ENCODE results near the gene SIRPA. TPM values are rescaled to one million over a fixed set of nuclear protein-coding genes. Genes with fewer than 3 reads are reported as not detected.

The SIRPA gene
- total RNA-seq, 1 experiment from 2014 or later, result 8.9 TPM

DNA sequence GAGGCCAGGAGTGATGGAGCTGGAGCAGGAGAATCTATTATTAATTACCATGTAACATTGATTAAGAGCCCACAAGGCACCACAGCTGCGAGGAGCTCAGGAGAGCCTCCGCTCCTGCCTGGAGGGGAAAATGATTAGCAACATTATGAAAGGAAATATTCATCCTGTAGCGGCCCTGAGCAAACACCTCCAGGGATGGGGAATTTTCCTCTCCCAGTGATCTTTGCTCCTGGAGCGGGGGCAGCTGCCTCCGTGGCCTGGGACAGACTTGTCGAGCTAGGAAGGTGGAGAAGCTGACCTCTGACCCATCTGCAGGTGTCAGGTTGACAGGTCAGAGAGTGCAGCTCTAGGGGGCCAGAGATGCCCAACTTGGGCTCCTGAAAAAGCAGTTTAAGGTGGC lies 40.1 kb upstream of the SIRPA start (continued):
- TF ChIP-seq, protein P1, sequence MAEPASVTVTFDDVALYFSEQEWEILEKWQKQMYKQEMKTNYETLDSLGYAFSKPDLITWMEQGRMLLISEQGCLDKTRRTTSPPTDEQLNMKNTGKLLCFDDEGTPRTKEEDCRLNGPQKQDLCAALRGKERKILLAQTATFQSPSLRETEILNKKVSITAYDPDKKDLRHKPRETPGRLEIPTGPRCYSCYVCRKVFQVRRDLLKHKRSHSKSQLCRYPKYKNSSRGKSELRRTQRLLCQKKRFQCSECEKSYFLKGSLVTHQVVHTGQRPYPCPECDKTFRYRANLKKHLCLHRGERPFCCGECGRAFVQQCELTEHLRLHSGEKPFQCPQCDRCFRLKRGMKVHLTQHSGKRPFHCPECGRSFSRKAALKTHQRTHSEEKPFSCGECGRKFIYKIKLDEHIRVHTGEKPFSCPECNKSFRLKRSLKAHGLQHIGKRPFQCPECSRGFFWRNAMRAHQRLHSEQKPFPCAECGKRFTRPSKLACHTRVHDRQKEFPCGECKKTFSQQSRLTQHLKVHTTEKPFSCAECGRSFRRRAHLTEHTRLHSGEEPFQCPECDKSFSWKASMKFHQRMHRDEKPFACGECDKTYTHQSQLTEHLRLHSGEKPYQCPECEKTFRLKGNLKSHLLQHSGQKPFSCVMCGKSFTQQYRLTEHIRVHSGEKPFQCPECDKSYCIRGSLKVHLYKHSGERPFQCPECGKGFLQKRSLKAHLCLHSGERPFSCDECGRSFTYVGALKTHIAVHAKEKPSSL (CRISPR knock-in tag; conservative IDR thresholded peaks at IDR 0.05), result no peak
- TF ChIP-seq KAT7 (CRISPR knock-in tag; IDR thresholded peaks at IDR 0.05; ENCODE audit: borderline replicate concordance) (no peak), ZNF671 (CRISPR knock-in tag; IDR thresholded peaks at IDR 0.05) (no peak), SOX15 (CRISPR knock-in tag; IDR thresholded peaks at IDR 0.05) (no peak)
- TF ChIP-seq, protein P2, sequence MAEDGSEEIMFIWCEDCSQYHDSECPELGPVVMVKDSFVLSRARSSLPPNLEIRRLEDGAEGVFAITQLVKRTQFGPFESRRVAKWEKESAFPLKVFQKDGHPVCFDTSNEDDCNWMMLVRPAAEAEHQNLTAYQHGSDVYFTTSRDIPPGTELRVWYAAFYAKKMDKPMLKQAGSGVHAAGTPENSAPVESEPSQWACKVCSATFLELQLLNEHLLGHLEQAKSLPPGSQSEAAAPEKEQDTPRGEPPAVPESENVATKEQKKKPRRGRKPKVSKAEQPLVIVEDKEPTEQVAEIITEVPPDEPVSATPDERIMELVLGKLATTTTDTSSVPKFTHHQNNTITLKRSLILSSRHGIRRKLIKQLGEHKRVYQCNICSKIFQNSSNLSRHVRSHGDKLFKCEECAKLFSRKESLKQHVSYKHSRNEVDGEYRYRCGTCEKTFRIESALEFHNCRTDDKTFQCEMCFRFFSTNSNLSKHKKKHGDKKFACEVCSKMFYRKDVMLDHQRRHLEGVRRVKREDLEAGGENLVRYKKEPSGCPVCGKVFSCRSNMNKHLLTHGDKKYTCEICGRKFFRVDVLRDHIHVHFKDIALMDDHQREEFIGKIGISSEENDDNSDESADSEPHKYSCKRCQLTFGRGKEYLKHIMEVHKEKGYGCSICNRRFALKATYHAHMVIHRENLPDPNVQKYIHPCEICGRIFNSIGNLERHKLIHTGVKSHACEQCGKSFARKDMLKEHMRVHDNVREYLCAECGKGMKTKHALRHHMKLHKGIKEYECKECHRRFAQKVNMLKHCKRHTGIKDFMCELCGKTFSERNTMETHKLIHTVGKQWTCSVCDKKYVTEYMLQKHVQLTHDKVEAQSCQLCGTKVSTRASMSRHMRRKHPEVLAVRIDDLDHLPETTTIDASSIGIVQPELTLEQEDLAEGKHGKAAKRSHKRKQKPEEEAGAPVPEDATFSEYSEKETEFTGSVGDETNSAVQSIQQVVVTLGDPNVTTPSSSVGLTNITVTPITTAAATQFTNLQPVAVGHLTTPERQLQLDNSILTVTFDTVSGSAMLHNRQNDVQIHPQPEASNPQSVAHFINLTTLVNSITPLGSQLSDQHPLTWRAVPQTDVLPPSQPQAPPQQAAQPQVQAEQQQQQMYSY (CRISPR knock-in tag; IDR thresholded peaks at IDR 0.05), result no peak
- TF ChIP-seq, protein P3, sequence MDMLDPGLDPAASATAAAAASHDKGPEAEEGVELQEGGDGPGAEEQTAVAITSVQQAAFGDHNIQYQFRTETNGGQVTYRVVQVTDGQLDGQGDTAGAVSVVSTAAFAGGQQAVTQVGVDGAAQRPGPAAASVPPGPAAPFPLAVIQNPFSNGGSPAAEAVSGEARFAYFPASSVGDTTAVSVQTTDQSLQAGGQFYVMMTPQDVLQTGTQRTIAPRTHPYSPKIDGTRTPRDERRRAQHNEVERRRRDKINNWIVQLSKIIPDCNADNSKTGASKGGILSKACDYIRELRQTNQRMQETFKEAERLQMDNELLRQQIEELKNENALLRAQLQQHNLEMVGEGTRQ (CRISPR knock-in tag; IDR thresholded peaks at IDR 0.05), result no peak

DNA sequence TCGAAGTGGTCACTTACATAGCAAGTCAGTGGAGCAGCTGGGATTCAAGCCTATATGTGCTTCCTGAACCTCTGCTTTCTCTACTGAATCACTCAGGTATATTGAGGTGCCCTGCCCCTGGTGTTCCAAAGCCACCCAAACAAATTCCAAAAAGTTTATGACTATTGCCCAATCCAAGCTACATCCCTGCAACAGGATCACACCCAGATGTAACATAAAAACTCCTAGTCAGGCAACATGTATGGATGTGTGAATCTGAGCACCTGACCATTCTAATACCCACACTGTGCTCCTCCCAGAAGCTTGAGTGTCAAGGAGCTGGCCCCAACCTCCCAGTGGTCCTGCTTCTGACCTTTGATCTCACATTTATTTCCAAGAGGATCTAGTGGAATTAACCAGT lies 39.5 kb upstream of the SIRPA start:
- Mint-ChIP-seq H3K36me3 (no peaks in the 10 kb centered on the region), H3K4me1 (peaks cover 23% of the 10 kb centered on the region), H3K4me3 (no peak overlapping the region), H3K27ac (no peak overlapping the region), H3K27me3 (ENCODE audit: low read depth) (no peaks in the 10 kb centered on the region; the same call in 1 of the 2 replicates), H3K9me3 (peaks cover 5% of the 10 kb centered on the region; the same call in 1 of the 2 replicates)
- no peak for ATAC-seq
- TF ChIP-seq NFYB (CRISPR knock-in tag; conservative IDR thresholded peaks at IDR 0.05; ENCODE audit: low read depth), result no peak
- ChIA-PET CTCF (no interaction called here), POLR2A (no interaction called here)
- DNase-seq (ENCODE audit: low spot score), result no peak

DNA sequence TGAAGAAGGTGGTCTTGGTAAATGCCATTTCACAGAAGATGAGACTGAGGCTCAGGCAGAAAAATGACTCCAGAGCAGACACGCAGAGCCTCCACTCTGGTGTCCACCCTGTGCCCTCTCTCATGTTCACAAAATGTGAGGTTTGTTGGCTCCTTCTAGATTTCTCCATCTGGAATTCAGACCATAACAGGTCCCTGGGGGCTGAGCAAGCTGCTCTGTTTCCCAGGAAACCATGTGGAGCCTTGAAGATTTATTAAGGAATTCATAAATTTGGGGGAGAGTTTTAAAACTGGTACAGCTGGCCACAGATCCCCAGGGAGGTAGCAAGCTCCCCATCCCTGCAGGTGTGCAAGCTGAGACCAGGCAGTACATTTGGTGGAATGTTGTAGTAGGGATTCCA lies 38.8 kb upstream of the SIRPA start:
- no peaks in the 10 kb centered on the region; the same call in 1 of the 2 replicates for H3K27me3 Mint-ChIP-seq (ENCODE audit: low read depth)
- POLR2A ChIA-PET, result interaction anchor here (1.2 kb wide), 1 partner anchor 91 kb away, joined by 3 read pairs; no protein-coding TSS in a partner anchor
- H3K4me3 Mint-ChIP-seq, result no peak overlapping the region
- TF ChIP-seq PRRX2 (CRISPR knock-in tag; IDR thresholded peaks at IDR 0.05) (no peak), ZNF219 (CRISPR knock-in tag; IDR thresholded peaks at IDR 0.05; ENCODE audit: borderline replicate concordance) (no peak), CBFB (CRISPR knock-in tag; IDR thresholded peaks at IDR 0.05; ENCODE audit: low read depth) (no peak), ZNF416 (CRISPR knock-in tag; IDR thresholded peaks at IDR 0.05) (no peak), OVOL2 (CRISPR knock-in tag; IDR thresholded peaks at IDR 0.05; ENCODE audit: borderline replicate concordance) (no peak), NFE2L1 (CRISPR knock-in tag; IDR thresholded peaks at IDR 0.05) (no peak), ZNF396 (CRISPR knock-in tag; IDR thresholded peaks at IDR 0.05; ENCODE audit: borderline replicate concordance) (no peak), IRF2 (CRISPR knock-in tag; IDR thresholded peaks at IDR 0.05; ENCODE audit: borderline replicate concordance, low read depth) (no peak), GTF2I (CRISPR knock-in tag; conservative IDR thresholded peaks at IDR 0.05) (no peak)
- TF ChIP-seq, protein P4, sequence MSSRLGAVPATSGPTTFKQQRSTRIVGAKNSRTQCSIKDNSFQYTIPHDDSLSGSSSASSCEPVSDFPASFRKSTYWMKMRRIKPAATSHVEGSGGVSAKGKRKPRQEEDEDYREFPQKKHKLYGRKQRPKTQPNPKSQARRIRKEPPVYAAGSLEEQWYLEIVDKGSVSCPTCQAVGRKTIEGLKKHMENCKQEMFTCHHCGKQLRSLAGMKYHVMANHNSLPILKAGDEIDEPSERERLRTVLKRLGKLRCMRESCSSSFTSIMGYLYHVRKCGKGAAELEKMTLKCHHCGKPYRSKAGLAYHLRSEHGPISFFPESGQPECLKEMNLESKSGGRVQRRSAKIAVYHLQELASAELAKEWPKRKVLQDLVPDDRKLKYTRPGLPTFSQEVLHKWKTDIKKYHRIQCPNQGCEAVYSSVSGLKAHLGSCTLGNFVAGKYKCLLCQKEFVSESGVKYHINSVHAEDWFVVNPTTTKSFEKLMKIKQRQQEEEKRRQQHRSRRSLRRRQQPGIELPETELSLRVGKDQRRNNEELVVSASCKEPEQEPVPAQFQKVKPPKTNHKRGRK (CRISPR knock-in tag; IDR thresholded peaks at IDR 0.05; ENCODE audit: borderline replicate concordance), result no peak
- TF ChIP-seq, protein P1 (CRISPR knock-in tag; conservative IDR thresholded peaks at IDR 0.05), result no peak
- TF ChIP-seq, protein P5, sequence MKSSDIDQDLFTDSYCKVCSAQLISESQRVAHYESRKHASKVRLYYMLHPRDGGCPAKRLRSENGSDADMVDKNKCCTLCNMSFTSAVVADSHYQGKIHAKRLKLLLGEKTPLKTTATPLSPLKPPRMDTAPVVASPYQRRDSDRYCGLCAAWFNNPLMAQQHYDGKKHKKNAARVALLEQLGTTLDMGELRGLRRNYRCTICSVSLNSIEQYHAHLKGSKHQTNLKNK (CRISPR knock-in tag; IDR thresholded peaks at IDR 0.05), result no peak
- TF ChIP-seq, protein P6, sequence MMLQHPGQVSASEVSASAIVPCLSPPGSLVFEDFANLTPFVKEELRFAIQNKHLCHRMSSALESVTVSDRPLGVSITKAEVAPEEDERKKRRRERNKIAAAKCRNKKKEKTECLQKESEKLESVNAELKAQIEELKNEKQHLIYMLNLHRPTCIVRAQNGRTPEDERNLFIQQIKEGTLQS (CRISPR knock-in tag; conservative IDR thresholded peaks at IDR 0.05), result no peak
- TF ChIP-seq, protein P7, sequence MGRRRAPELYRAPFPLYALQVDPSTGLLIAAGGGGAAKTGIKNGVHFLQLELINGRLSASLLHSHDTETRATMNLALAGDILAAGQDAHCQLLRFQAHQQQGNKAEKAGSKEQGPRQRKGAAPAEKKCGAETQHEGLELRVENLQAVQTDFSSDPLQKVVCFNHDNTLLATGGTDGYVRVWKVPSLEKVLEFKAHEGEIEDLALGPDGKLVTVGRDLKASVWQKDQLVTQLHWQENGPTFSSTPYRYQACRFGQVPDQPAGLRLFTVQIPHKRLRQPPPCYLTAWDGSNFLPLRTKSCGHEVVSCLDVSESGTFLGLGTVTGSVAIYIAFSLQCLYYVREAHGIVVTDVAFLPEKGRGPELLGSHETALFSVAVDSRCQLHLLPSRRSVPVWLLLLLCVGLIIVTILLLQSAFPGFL (CRISPR knock-in tag; IDR thresholded peaks at IDR 0.05; ENCODE audit: borderline replicate concordance), result no peak

More for the DNA sequence above, 38.8 kb upstream of the SIRPA start:
- H3K36me3 Mint-ChIP-seq, result no peaks in the 10 kb centered on the region
- peaks cover 5% of the 10 kb centered on the region; the same call in 1 of the 2 replicates for H3K9me3 Mint-ChIP-seq
- H3K27ac Mint-ChIP-seq, result no peak overlapping the region
- ATAC-seq (no peak), DNase-seq (ENCODE audit: low spot score) (no peak)
- CTCF ChIA-PET, result no interaction called here
- peaks cover 24% of the 10 kb centered on the region for H3K4me1 Mint-ChIP-seq
